IMR-90 (cell line): ENCODE data around the gene GRID2IP. TPM values are rescaled to one million over a fixed set of nuclear protein-coding genes. Genes with fewer than 3 reads are reported as not detected.

Experiments used
- ATAC-seq: fragments of 200-7000 bp; cut with Tn5 transposase; 2 replicates; pipeline ENCODE4 v1.9.1; 2020; ENCODE audit warnings: low read depth, mild to moderate bottlenecking, moderate library complexity
- BruUV-seq: library from RNA; stranded (reverse); fragments of 400-500 nt; replicated peaks from 2 replicates; lab custom pipeline; 2021; lab: Mats Ljungman, UMichigan
- CTCF ChIA-PET: fragments of 300-600 bp; formaldehyde crosslinking; extraction: SDS; loops from one replicate; lab custom pipeline; 2021; ENCODE audit warnings: antibody characterized with exemption; lab: Yijun Ruan, JAX
- POLR2A ChIA-PET: fragments of 300-600 bp; sonication (Branson Sonifier 250); formaldehyde crosslinking; loops from one replicate; lab custom pipeline; 2022; ENCODE audit warnings: antibody characterized with exemption; ENCODE audit not compliant: unreplicated experiment; lab: Charles Lee
- DNase-seq: peaks from one replicate; pipeline ENCODE4 v3.0.0; 2013
- H2AFZ ChIP-seq: replicated peaks from 2 replicates; pipeline ENCODE3; 2013; ENCODE audit warnings: low read length, mild to moderate bottlenecking; ENCODE audit not compliant: poor library complexity
- H2AK5ac ChIP-seq: 2 replicates; pipeline ENCODE4 v1.6.1; 2013; ENCODE audit warnings: low read depth, low read length, inconsistent platforms
- H2AK9ac ChIP-seq: replicated peaks from 2 replicates; pipeline ENCODE3; 2013; ENCODE audit warnings: mild to moderate bottlenecking, low read depth, low read length, moderate library complexity; ENCODE audit not compliant: poor library complexity
- H2BK120ac ChIP-seq: 2 replicates; pipeline ENCODE4 v1.6.1; 2013; ENCODE audit warnings: low read depth, low read length, inconsistent platforms
- H2BK15ac ChIP-seq: 3 replicates; pipeline ENCODE4 v1.6.1; 2013; ENCODE audit warnings: low read depth, low read length, inconsistent platforms
- H2BK20ac ChIP-seq: 2 replicates; pipeline ENCODE4 v1.6.1; 2013; ENCODE audit warnings: low read depth, mild to moderate bottlenecking, inconsistent platforms, low read length, moderate library complexity
- H2BK5ac ChIP-seq: 2 replicates; pipeline ENCODE4 v1.6.1; 2013; ENCODE audit warnings: mild to moderate bottlenecking, low read depth, low read length, inconsistent platforms; ENCODE audit not compliant: poor library complexity, severe bottlenecking
- H3K14ac ChIP-seq: replicated peaks from 2 replicates; pipeline ENCODE4 v1.6.1; 2013; ENCODE audit warnings: low read depth, low read length, inconsistent platforms
- H3K18ac ChIP-seq: 2 replicates; pipeline ENCODE4 v1.6.1; 2013; ENCODE audit warnings: low read depth, low read length, control low read depth
- H3K23ac ChIP-seq: 2 replicates; pipeline ENCODE4 v1.6.1; 2013; ENCODE audit warnings: low read depth, low read length, inconsistent platforms
- H3K27ac ChIP-seq: 2 replicates; pipeline ENCODE4 v1.5.1; 2013; ENCODE audit warnings: mild to moderate bottlenecking, control low read depth, low read length; ENCODE audit not compliant: insufficient read depth
- H3K27me3 ChIP-seq: 2 replicates; pipeline ENCODE4 v1.6.1; 2013; ENCODE audit warnings: low read length; ENCODE audit not compliant: control insufficient read depth, insufficient read depth
- H3K36me3 ChIP-seq: 2 replicates; pipeline ENCODE4 v1.6.1; 2013; ENCODE audit warnings: low read length, mixed read lengths; ENCODE audit not compliant: control insufficient read depth, insufficient read depth
- H3K4ac ChIP-seq: 2 replicates; pipeline ENCODE4 v1.6.1; 2013; ENCODE audit warnings: low read depth, low read length, inconsistent platforms
- H3K4me1 ChIP-seq: 2 replicates; pipeline ENCODE4 v1.6.1; 2013; ENCODE audit warnings: low read length, mixed read lengths; ENCODE audit not compliant: control insufficient read depth, insufficient read depth
- H3K4me2 ChIP-seq: 2 replicates; pipeline ENCODE4 v1.6.1; 2013; ENCODE audit warnings: low read depth, mild to moderate bottlenecking, control low read depth, low read length, moderate library complexity
- H3K4me3 ChIP-seq: 2 replicates; pipeline ENCODE4 v1.5.1; 2013; ENCODE audit warnings: low read depth, mild to moderate bottlenecking, control low read depth, low read length, moderate library complexity; ENCODE audit not compliant: insufficient read depth
- H3K56ac ChIP-seq: 2 replicates; pipeline ENCODE4 v1.6.1; 2013; ENCODE audit warnings: low read length, inconsistent platforms; ENCODE audit not compliant: insufficient read depth; ENCODE audit errors: extremely low read depth
- H3K79me1 ChIP-seq, 2 experiments: 2 replicates each; pipeline ENCODE4 v1.6.1; 2013; ENCODE audit warnings: low read length in 2 of 2, inconsistent platforms in 1 of 2, low read depth in 1 of 2
- H3K9ac ChIP-seq: 2 replicates; pipeline ENCODE4 v1.6.1; 2013; ENCODE audit warnings: low read depth, low read length, control low read depth
- H3K9me1 ChIP-seq: 2 replicates; pipeline ENCODE4 v1.6.1; 2013; ENCODE audit warnings: low read length, inconsistent platforms; ENCODE audit not compliant: insufficient read depth
- H3K9me3 ChIP-seq: 2 replicates; pipeline ENCODE4 v1.6.1; 2013; ENCODE audit warnings: low read length; ENCODE audit not compliant: control insufficient read depth, insufficient read depth
- H4K20me1 ChIP-seq: 2 replicates; pipeline ENCODE4 v1.6.1; 2013; ENCODE audit warnings: low read length, inconsistent platforms; ENCODE audit not compliant: insufficient read depth
- H4K5ac ChIP-seq: 2 replicates; pipeline ENCODE4 v1.6.1; 2013; ENCODE audit warnings: mild to moderate bottlenecking, low read depth, low read length, control low read depth
- H4K8ac ChIP-seq, 2 experiments: 2 replicates each; pipeline ENCODE4 v1.6.1; 2013; ENCODE audit warnings: low read depth in 2 of 2, low read length in 2 of 2, control low read depth in 1 of 2, inconsistent platforms in 1 of 2
- H4K91ac ChIP-seq: 2 replicates; pipeline ENCODE4 v1.6.1; 2013; ENCODE audit warnings: low read depth, low read length, inconsistent platforms; ENCODE audit not compliant: insufficient read depth
- CEBPB ChIP-seq: IDR thresholded peaks from 2 replicates; pipeline ENCODE4 v1.6.1; 2012; ENCODE audit warnings: low read depth, low read length, improper control_type of control experiment
- CHD1 ChIP-seq: IDR thresholded peaks from 2 replicates; pipeline ENCODE4 v1.6.1; 2012; ENCODE audit warnings: low read depth, low read length, improper control_type of control experiment
- FOS ChIP-seq: fragments of 150-350 bp; IDR thresholded peaks from 2 replicates; pipeline ENCODE4 v1.6.1; 2016; ENCODE audit warnings: low read depth, low read length
- MAZ ChIP-seq: IDR thresholded peaks from 2 replicates; pipeline ENCODE4 v1.6.1; 2012; ENCODE audit warnings: low read depth, mild to moderate bottlenecking, low read length, improper control_type of control experiment, moderate library complexity, borderline replicate concordance
- MXI1 ChIP-seq: IDR thresholded peaks from 2 replicates; pipeline ENCODE4 v1.6.1; 2012; ENCODE audit warnings: low read depth, mild to moderate bottlenecking, low read length, moderate library complexity, borderline replicate concordance
- NFE2L2 ChIP-seq: fragments of 150-350 bp; IDR thresholded peaks from 2 replicates; pipeline ENCODE4 v1.6.1; 2016; ENCODE audit warnings: low read depth, mild to moderate bottlenecking, low read length
- POLR2A ChIP-seq: IDR thresholded peaks from 2 replicates; pipeline ENCODE4 v1.6.1; 2012; ENCODE audit warnings: mild to moderate bottlenecking, low read depth, low read length
- RAD21 ChIP-seq: IDR thresholded peaks from 2 replicates; pipeline ENCODE4 v1.6.1; 2012; ENCODE audit warnings: low read length, improper control_type of control experiment
- RFX5 ChIP-seq: IDR thresholded peaks from 2 replicates; pipeline ENCODE4 v1.8.0; 2012; ENCODE audit warnings: low read depth, mild to moderate bottlenecking, low read length, moderate library complexity
- WGBS, 2 experiments: methylation state at CpG; one replicate each; pipeline versions ENCODE4 v1.1.5 to v1.1.7; 2013; ENCODE audit warnings: missing lambda C conversion rate in 2 of 2; ENCODE audit not compliant: insufficient read length in 1 of 2; ENCODE audit errors: extremely low coverage in 2 of 2; 5-methylcytosine and 5-hydroxymethylcytosine counted together
- dilution Hi-C: fragments of 300-500 bp; cut with HindIII; formaldehyde crosslinking; loops from one replicate; pipeline ENCODE4 v1.14.3; 2018; ENCODE audit warnings: low sequenced_read_pairs; ENCODE audit not compliant: unreplicated experiment
- in situ Hi-C: fragments of 300-500 bp; cut with MboI; formaldehyde crosslinking; loops from 3 replicates; pipeline ENCODE4 v1.14.3; 2019; ENCODE audit warnings: low sequenced_read_pairs, inconsistent platforms, mixed read lengths
- intact Hi-C: fragments of 100-400 bp; cut with micrococcal nuclease; formaldehyde crosslinking; loops from 2 replicates; pipeline ENCODE4 v1.10.0; 2022
- polyA plus RNA-seq, 3 experiments: library from polyadenylated mRNA; depleted of rRNA; stranded (reverse); fragments of >200 nt; gene quantifications; 2 replicates each; pipeline ENCODE4 v1.2.3, GENCODE V29; 2012; ENCODE audit warnings: low replicate concordance in 1 of 3
- total RNA-seq: library from RNA; depleted of rRNA; stranded (reverse); fragments of >200 nt; gene quantifications from 2 replicates; pipeline ENCODE4 v1.2.3, GENCODE V29; 2012
- TF ChIP-seq, protein P1 (sequence below): fragments of 150-350 bp; IDR thresholded peaks from 2 replicates; pipeline ENCODE4 v1.6.1; 2017; ENCODE audit warnings: mild to moderate bottlenecking, antibody characterized with exemption, low read length, low read depth
- TF ChIP-seq, protein P2 (sequence below): conservative IDR thresholded peaks from 2 replicates; pipeline ENCODE4 v1.5.1; 2012; ENCODE audit warnings: mild to moderate bottlenecking, low read depth, low read length, improper control_type of control experiment

The GRID2IP gene
- total and polyA plus RNA-seq, 2 of the 4 experiments (the other 2 are of a cell fraction) = not detected

DNA sequence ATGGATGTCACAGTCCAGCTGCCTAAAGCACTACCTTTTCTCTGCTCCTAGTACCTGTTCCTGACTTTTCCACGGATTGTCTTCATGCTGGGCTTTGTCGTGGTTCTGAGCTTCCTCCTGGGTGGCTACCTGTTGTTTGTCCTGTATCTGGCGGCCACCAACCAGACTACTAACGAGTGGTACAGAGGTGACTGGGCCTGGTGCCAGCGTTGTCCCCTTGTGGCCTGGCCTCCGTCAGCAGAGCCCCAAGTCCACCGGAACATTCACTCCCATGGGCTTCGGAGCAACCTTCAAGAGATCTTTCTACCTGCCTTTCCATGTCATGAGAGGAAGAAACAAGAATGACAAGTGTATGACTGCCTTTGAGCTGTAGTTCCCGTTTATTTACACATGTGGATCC is 37.3 kb upstream of the GRID2IP start:
- no peak overlapping the region for H4K8ac ChIP-seq
- WGBS, 2 experiments = 80% methylated on average over 7 of the region's 9 CpGs; no CpG with 5 or more reads in 1 of the 2 experiments
- H3K56ac ChIP-seq = no peak overlapping the region
- H3K9me3 ChIP-seq = no peaks in the 10 kb centered on the region
- no peaks in the 10 kb centered on the region; the same call in 1 of the 2 replicates for H3K9me1 ChIP-seq
- no peak overlapping the region for H4K5ac ChIP-seq
- ChIA-PET POLR2A (no interaction called here), CTCF (no interaction called here)
- no peak overlapping the region for H3K4me2 ChIP-seq
- H2BK5ac ChIP-seq = no peak overlapping the region
- H2AK9ac ChIP-seq = no peak overlapping the region
- no peaks in the 10 kb centered on the region for H3K27me3 ChIP-seq
- H3K14ac ChIP-seq = no peak overlapping the region
- H2BK15ac ChIP-seq = no peak overlapping the region
- H3K4me1 ChIP-seq = peaks cover 3% of the 10 kb centered on the region; the same call in 1 of the 2 replicates
- no peak overlapping the region for H3K23ac ChIP-seq
- no peak overlapping the region for H3K4me3 ChIP-seq
- ATAC-seq (no peak), DNase-seq (no peak)
- no TSS peak for BruUV-seq
- intact Hi-C loops (no loop called here), in situ Hi-C loops (no loop called here), dilution Hi-C loops (no loop called here)
- H3K79me1 ChIP-seq = peaks cover 9 to 23% of the 10 kb centered on the region in 2 experiments; a peak in 3 of 4 replicates
- no peak overlapping the region for H2AK5ac ChIP-seq
- no peak overlapping the region for H3K27ac ChIP-seq
- H4K20me1 ChIP-seq = 0 out of 2 replicates have a peak, but pooled peaks cover 5% of the 10 kb centered on the region
- H3K9ac ChIP-seq = no peak overlapping the region
- H2BK120ac ChIP-seq = no peak overlapping the region
- peaks cover 26% of the 10 kb centered on the region for H3K36me3 ChIP-seq
- no peak overlapping the region for H4K91ac ChIP-seq
- H3K4ac ChIP-seq = no peak overlapping the region
- H2BK20ac ChIP-seq = no peak overlapping the region
- TF ChIP-seq MAZ = no peak
- TF ChIP-seq, protein P1, sequence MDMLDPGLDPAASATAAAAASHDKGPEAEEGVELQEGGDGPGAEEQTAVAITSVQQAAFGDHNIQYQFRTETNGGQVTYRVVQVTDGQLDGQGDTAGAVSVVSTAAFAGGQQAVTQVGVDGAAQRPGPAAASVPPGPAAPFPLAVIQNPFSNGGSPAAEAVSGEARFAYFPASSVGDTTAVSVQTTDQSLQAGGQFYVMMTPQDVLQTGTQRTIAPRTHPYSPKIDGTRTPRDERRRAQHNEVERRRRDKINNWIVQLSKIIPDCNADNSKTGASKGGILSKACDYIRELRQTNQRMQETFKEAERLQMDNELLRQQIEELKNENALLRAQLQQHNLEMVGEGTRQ = no peak
- TF ChIP-seq MXI1 = no peak
- TF ChIP-seq, protein P2, sequence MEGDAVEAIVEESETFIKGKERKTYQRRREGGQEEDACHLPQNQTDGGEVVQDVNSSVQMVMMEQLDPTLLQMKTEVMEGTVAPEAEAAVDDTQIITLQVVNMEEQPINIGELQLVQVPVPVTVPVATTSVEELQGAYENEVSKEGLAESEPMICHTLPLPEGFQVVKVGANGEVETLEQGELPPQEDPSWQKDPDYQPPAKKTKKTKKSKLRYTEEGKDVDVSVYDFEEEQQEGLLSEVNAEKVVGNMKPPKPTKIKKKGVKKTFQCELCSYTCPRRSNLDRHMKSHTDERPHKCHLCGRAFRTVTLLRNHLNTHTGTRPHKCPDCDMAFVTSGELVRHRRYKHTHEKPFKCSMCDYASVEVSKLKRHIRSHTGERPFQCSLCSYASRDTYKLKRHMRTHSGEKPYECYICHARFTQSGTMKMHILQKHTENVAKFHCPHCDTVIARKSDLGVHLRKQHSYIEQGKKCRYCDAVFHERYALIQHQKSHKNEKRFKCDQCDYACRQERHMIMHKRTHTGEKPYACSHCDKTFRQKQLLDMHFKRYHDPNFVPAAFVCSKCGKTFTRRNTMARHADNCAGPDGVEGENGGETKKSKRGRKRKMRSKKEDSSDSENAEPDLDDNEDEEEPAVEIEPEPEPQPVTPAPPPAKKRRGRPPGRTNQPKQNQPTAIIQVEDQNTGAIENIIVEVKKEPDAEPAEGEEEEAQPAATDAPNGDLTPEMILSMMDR = no peak
- no peak for TF ChIP-seq POLR2A
- TF ChIP-seq RAD21 = no peak
- no peak for TF ChIP-seq NFE2L2
- no peak for TF ChIP-seq CHD1
- TF ChIP-seq CEBPB = no peak
- no peak for TF ChIP-seq FOS
- no peak for TF ChIP-seq RFX5
- H3K18ac ChIP-seq = no peak overlapping the region
- H2AFZ ChIP-seq = no peak overlapping the region
